Upper lobe of right lung (tissue), 1 donor: ENCODE data around the gene RPRD1B. TPM values are rescaled to one million over a fixed set of nuclear protein-coding genes. Genes with fewer than 3 reads are reported as not detected.
A peak's percentile ranks its signal among the peaks of the same experiment; 100 is the strongest.

ENCODE experiments used
- ATAC-seq: fragments of 200-7000 bp; cut with Tn5 transposase; one replicate; pipeline ENCODE4 v1.9.1; 2020; ENCODE audit warnings: mild to moderate bottlenecking, moderate library complexity
- DNase-seq: peaks from one replicate; pipeline ENCODE4 v3.0.0-alpha.2; 2020
- H3K27ac ChIP-seq: fragments of 200-600 bp; one replicate; pipeline ENCODE4 v1.8.0; 2022
- H3K27me3 ChIP-seq: fragments of 200-600 bp; one replicate; pipeline ENCODE4 v1.8.0; 2022; ENCODE audit warnings: mild to moderate bottlenecking
- H3K36me3 ChIP-seq: fragments of 200-600 bp; one replicate; pipeline ENCODE4 v1.8.0; 2022
- H3K4me1 ChIP-seq: fragments of 200-600 bp; one replicate; pipeline ENCODE4 v1.8.0; 2022
- H3K4me3 ChIP-seq: fragments of 200-600 bp; one replicate; pipeline ENCODE4 v1.8.0; 2022; ENCODE audit warnings: mild to moderate bottlenecking
- H3K9me3 ChIP-seq: fragments of 200-600 bp; one replicate; pipeline ENCODE4 v1.8.0; 2022
- intact Hi-C: fragments of 100-400 bp; cut with DNase I; formaldehyde crosslinking; loops from one replicate; pipeline ENCODE4 v1.11.0; 2022
- total RNA-seq: library from RNA; stranded (reverse); fragmentation: NEBNext Ultra II Directional; extraction: Animal tissue kit (Norgen Biotek cat#: 25700); gene quantifications from one replicate; pipeline ENCODE4 v1.2.1, GENCODE V29; 2021
- TF ChIP-seq, protein P1 (sequence below): fragments of 200-600 bp; IDR thresholded peaks from one replicate; pipeline ENCODE4 v1.8.0; 2022; ENCODE audit warnings: antibody characterized with exemption
- donor health status: DM: no; HTN: yes; CAD: no; lungs with severe emphysema.

RPRD1B gene
- total RNA-seq, 1 donor from 2014 or later: 33.1 TPM

- intact Hi-C loops: no loop called here
- ATAC-seq (no peak), DNase-seq (no peak)
- no peaks in the 10 kb centered on the region for H3K9me3 ChIP-seq
- H3K4me1 ChIP-seq: peaks cover 25% of the 10 kb centered on the region
- H3K4me3 ChIP-seq: no peak overlapping the region
- peaks cover 60% of the 10 kb centered on the region for H3K36me3 ChIP-seq
- TF ChIP-seq, protein P1, sequence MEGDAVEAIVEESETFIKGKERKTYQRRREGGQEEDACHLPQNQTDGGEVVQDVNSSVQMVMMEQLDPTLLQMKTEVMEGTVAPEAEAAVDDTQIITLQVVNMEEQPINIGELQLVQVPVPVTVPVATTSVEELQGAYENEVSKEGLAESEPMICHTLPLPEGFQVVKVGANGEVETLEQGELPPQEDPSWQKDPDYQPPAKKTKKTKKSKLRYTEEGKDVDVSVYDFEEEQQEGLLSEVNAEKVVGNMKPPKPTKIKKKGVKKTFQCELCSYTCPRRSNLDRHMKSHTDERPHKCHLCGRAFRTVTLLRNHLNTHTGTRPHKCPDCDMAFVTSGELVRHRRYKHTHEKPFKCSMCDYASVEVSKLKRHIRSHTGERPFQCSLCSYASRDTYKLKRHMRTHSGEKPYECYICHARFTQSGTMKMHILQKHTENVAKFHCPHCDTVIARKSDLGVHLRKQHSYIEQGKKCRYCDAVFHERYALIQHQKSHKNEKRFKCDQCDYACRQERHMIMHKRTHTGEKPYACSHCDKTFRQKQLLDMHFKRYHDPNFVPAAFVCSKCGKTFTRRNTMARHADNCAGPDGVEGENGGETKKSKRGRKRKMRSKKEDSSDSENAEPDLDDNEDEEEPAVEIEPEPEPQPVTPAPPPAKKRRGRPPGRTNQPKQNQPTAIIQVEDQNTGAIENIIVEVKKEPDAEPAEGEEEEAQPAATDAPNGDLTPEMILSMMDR: no peak
- no peak overlapping the region for H3K27ac ChIP-seq
- H3K27me3 ChIP-seq: no peaks in the 10 kb centered on the region
Measured at GRCh38 chr20:38055294-38055693, 21.7 kb downstream of the RPRD1B start.

DNA sequence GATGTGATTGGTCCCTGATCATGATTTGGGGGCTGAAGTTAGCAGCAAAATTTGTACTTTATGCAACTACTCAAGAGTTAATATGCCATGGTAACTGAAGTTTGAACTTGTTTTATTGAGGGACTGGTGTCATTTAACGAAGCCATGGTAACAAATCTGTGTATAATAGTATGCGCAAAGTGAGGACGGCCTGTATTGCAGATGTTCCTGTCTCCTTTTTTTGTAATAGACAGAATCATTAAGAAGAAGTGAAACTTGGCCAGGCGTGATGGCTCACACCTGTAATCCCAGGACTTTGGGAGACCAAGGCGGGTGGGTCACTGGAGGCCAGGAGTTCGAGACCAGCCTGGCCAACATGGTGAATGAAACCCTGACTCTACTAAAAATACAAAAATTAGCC, 22.3 kb downstream of the RPRD1B start:
- TF ChIP-seq, protein P1: no peak
- intact Hi-C loops: no loop called here
- ATAC-seq (no peak), DNase-seq (no peak)
- Histone ChIP-seq H3K27me3 (no peaks in the 10 kb centered on the region), H3K36me3 (peaks cover 60% of the 10 kb centered on the region), H3K27ac (no peak overlapping the region), H3K4me1 (peaks cover 20% of the 10 kb centered on the region), H3K9me3 (no peaks in the 10 kb centered on the region), H3K4me3 (no peak overlapping the region)

GRCh38 chr20:38057351-38057972, 23.9 kb downstream of the RPRD1B start:
- TF ChIP-seq, protein P1: peak; percentile 94
- Histone ChIP-seq H3K4me3 (no peak overlapping the region), H3K4me1 (peaks cover 17% of the 10 kb centered on the region), H3K27me3 (no peaks in the 10 kb centered on the region), H3K27ac (no peak overlapping the region), H3K9me3 (no peaks in the 10 kb centered on the region), H3K36me3 (peaks cover 61% of the 10 kb centered on the region)
- intact Hi-C loops: no loop called here
- ATAC-seq: peak; percentile 94
- DNase-seq: peak; percentile 87

- DNase-seq (no peak), ATAC-seq (no peak)
- peaks cover 78% of the 10 kb centered on the region for H3K36me3 ChIP-seq
Measured at GRCh38 chr20:38059832-38060231, 26.3 kb downstream of the RPRD1B start.

GRCh38 chr20:38060536-38060935, 27.0 kb downstream of the RPRD1B start:
- intact Hi-C loops: loop anchor here (5.0 kb wide), 1 partner anchor 157 kb away; no protein-coding TSS in a partner anchor
- Histone ChIP-seq H3K9me3 (no peaks in the 10 kb centered on the region), H3K4me3 (no peak overlapping the region), H3K4me1 (peaks cover 3% of the 10 kb centered on the region), H3K36me3 (peaks cover 83% of the 10 kb centered on the region), H3K27me3 (no peaks in the 10 kb centered on the region), H3K27ac (no peak overlapping the region)
- TF ChIP-seq, protein P1: no peak
- ATAC-seq: no peak
- no peak for DNase-seq

More at GRCh38 chr20:38059832-38060231, 26.3 kb downstream of the RPRD1B start:
- intact Hi-C loops: loop anchor here (5.0 kb wide), 1 partner anchor 157 kb away; no protein-coding TSS in a partner anchor
- TF ChIP-seq, protein P1: no peak
- Histone ChIP-seq H3K4me3 (no peak overlapping the region), H3K4me1 (peaks cover 6% of the 10 kb centered on the region), H3K27ac (no peak overlapping the region), H3K27me3 (no peaks in the 10 kb centered on the region), H3K9me3 (no peaks in the 10 kb centered on the region)
